Mesothelial cell of epicardium (in vitro differentiated cells): ENCODE results near the gene TBX19. TPM values are rescaled to one million over a fixed set of nuclear protein-coding genes. Genes with fewer than 3 reads are reported as not detected.

Experiments used
- DNase-seq, 2 experiments: peaks; one replicate each; pipeline ENCODE4 v3.0.0; 2021; ENCODE audit warnings: low spot score in 2 of 2; ENCODE audit not compliant: unreplicated experiment in 2 of 2
- H3K27ac Mint-ChIP-seq: 2 replicates; pipeline ENCODE4 v1.8.0; 2021; ENCODE audit warnings: mixed read lengths
- H3K27me3 Mint-ChIP-seq: 2 replicates; pipeline ENCODE4 v1.8.0; 2021; ENCODE audit warnings: low read depth, mixed read lengths
- H3K36me3 Mint-ChIP-seq: 2 replicates; pipeline ENCODE4 v1.8.0; 2021; ENCODE audit warnings: mixed read lengths
- H3K4me1 Mint-ChIP-seq: 2 replicates; pipeline ENCODE4 v1.8.0; 2021; ENCODE audit warnings: mixed read lengths
- H3K4me3 Mint-ChIP-seq: 2 replicates; pipeline ENCODE4 v1.8.0; 2021; ENCODE audit warnings: mild to moderate bottlenecking, moderate library complexity, mixed read lengths
- H3K9me3 Mint-ChIP-seq: 2 replicates; pipeline ENCODE4 v1.8.0; 2021; ENCODE audit warnings: mixed read lengths
- total RNA-seq: library from RNA; stranded (reverse); gene quantifications from 3 replicates; pipeline ENCODE4 v1.2.1, GENCODE V29; 2021
- TF ChIP-seq, protein P1 (sequence below): fragments of 200-600 bp; sonication (generic); IDR thresholded peaks from one replicate; pipeline ENCODE4 v1.5.0; 2021; ENCODE audit warnings: antibody characterized with exemption; ENCODE audit not compliant: unreplicated experiment

The TBX19 gene
- total RNA-seq, 1 donor from 2014 or later, result 2.4 TPM

DNA sequence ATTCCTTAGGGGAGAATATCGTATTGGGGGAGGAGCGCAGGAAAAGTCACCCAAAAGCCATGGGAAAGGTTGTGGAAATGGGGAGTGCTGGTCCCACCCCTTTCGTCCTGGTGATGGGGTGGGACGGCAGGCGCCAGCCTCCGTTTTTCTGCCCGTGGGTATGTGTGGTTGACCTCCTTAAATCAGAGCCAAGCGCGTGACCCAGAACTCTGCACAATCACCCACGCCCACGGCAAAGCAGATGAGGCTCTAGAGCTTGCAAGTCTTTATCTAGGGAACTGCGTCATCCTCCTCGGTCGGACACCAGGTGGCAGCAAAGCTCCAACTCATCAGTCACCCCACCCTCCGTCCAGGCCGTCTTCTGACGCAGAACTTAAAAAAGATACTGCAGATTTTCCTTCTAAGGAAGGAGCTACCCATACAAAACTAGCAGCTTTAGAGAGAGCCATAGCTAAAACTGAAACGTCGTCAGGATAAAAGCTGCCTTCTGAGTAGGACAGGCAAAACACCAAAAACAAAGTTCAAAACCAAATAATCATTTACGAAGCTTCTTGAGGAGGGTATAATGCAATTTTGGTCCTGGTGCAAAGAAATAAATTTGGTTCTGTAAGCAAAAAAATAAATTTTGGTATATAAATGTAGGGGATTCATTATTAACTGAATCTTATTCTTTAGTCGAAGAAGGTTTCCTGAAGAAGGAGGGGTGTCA, 62.0 kb downstream of the TBX19 start:
- peaks cover 6% of the 10 kb centered on the region for H3K9me3 Mint-ChIP-seq
- TF ChIP-seq, protein P1, sequence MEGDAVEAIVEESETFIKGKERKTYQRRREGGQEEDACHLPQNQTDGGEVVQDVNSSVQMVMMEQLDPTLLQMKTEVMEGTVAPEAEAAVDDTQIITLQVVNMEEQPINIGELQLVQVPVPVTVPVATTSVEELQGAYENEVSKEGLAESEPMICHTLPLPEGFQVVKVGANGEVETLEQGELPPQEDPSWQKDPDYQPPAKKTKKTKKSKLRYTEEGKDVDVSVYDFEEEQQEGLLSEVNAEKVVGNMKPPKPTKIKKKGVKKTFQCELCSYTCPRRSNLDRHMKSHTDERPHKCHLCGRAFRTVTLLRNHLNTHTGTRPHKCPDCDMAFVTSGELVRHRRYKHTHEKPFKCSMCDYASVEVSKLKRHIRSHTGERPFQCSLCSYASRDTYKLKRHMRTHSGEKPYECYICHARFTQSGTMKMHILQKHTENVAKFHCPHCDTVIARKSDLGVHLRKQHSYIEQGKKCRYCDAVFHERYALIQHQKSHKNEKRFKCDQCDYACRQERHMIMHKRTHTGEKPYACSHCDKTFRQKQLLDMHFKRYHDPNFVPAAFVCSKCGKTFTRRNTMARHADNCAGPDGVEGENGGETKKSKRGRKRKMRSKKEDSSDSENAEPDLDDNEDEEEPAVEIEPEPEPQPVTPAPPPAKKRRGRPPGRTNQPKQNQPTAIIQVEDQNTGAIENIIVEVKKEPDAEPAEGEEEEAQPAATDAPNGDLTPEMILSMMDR, result peak; percentile 82
- peaks cover 7% of the 10 kb centered on the region for H3K4me1 Mint-ChIP-seq
- H3K4me3 Mint-ChIP-seq, result peak overlapping the region; percentile 37
- no peak overlapping the region for H3K27ac Mint-ChIP-seq
- H3K36me3 Mint-ChIP-seq, result no peaks in the 10 kb centered on the region
- DNase-seq, result peak; percentile 71 to 84
- no peaks in the 10 kb centered on the region for H3K27me3 Mint-ChIP-seq

DNA sequence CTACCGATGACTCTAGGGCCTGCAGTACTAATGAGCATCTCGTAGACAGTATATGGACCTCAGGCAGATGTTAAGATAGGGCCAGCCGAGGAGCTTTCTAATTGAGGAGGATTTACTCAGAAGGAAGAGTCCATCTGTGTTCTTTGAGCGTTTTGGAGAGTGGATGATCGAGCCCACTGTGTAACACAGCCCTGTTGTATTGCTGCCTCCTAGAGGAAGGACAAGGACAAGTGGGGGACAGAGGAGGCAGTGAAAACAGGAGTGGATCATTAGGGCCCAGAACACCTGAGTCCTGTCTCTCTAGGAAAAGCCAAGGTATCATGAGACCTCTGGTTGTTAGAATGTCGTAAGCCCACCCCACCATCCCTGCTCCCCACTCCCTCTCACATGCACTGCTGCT, 62.9 kb downstream of the TBX19 start:
- no peak overlapping the region for H3K27ac Mint-ChIP-seq
- H3K9me3 Mint-ChIP-seq, result peaks cover 12% of the 10 kb centered on the region
- no peak overlapping the region for H3K4me3 Mint-ChIP-seq

DNA sequence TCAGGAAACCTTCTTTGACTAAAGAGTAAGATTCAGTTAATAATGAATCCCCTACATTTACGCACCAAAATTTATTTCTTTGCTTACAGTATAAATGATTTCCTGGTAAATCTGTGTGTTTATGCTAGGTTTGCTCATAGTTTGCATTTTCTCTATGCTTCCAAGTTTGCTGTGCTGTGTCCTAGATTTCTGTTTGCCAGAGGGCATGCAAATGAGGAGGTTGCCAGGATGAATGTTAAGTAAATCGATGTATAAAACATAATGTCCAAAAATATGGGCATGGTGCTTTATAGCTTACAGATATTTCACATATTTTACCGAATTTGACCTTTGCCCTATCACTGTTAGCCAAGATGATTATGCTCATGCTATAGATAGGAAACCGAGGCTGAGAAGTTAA, 63.8 kb downstream of the TBX19 start:
- DNase-seq, result no peak
- Mint-ChIP-seq H3K36me3 (peaks cover 1% of the 10 kb centered on the region), H3K4me1 (peaks cover 7% of the 10 kb centered on the region), H3K27me3 (no peaks in the 10 kb centered on the region), H3K9me3 (peaks cover 11% of the 10 kb centered on the region), H3K27ac (no peak overlapping the region), H3K4me3 (no peak overlapping the region)
- TF ChIP-seq, protein P1, result no peak

More for the DNA sequence above, 62.9 kb downstream of the TBX19 start:
- no peak for DNase-seq
- Mint-ChIP-seq H3K27me3 (no peaks in the 10 kb centered on the region), H3K4me1 (peaks cover 7% of the 10 kb centered on the region), H3K36me3 (peaks cover 1% of the 10 kb centered on the region)
- TF ChIP-seq, protein P1, result no peak

DNA sequence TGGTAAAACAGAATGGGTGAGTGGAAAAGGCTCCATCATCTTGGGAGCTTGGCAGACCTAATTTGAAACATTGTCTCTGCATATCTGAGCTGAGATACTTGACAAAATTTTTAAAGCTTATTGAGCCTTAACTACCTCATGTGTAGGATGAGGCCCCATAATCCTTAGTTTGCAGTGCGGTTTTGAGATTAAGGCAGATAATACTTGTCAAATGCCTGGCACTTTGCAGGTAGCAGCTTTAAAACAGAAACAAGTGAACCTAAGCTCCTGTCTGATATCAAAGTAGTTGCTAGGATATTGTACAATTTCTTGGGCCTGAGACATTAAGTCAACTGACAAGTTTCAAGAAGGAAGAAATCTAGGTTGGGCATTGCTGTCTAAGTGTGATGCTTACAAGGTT, 65.3 kb downstream of the TBX19 start:
- H3K36me3 Mint-ChIP-seq, result peaks cover 1% of the 10 kb centered on the region
- H3K4me1 Mint-ChIP-seq, result peaks cover 7% of the 10 kb centered on the region

DNA sequence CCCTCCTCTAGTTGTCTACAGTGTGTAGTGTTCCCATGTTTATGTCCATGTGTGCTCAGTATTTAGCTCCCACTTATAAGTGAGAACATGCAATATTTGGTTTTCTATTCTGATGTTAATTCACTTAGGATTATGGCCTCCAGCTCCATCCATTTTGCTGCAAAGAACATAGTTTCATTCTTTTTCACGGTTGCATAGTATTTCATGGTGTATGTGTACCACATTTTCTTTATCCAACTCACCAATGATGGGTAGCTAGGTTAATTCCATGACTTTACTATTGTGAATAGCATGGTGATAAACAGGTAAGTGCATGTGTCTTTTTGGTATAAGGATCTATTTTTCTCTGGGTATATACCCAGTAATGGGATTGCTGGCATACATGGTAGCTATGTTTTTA, 67.0 kb downstream of the TBX19 start:
- no peaks in the 10 kb centered on the region for H3K27me3 Mint-ChIP-seq
- no peak for DNase-seq
- TF ChIP-seq, protein P1, result no peak
- no peak overlapping the region for H3K4me3 Mint-ChIP-seq
- peaks cover 1% of the 10 kb centered on the region for H3K36me3 Mint-ChIP-seq
- peaks cover 11% of the 10 kb centered on the region for H3K9me3 Mint-ChIP-seq
- H3K4me1 Mint-ChIP-seq, result peaks cover 4% of the 10 kb centered on the region
- H3K27ac Mint-ChIP-seq, result no peak overlapping the region

More for the DNA sequence above, 65.3 kb downstream of the TBX19 start:
- H3K4me3 Mint-ChIP-seq, result no peak overlapping the region
- TF ChIP-seq, protein P1, result no peak
- DNase-seq, result no peak
- H3K9me3 Mint-ChIP-seq, result peaks cover 11% of the 10 kb centered on the region
- no peaks in the 10 kb centered on the region for H3K27me3 Mint-ChIP-seq
- no peak overlapping the region for H3K27ac Mint-ChIP-seq
